NCI-H1105 treated with DMSO at 0.1 percent for 48 hours (cell line): Measurements from ENCODE around the gene OR2F2.

Experiments used
- DNase-seq: peaks from one replicate; lab custom pipeline; 2025; lab: John Stamatoyannopoulos, UW

OR2F2 gene

GRCh38 chr7:143979998-143980397 is 45.0 kb downstream of the OR2F2 start:
- DNase-seq, result no peak

GRCh38 chr7:143980746-143981510 is 45.9 kb downstream of the OR2F2 start:
- no peak for DNase-seq

- no peak for DNase-seq
Observed at GRCh38 chr7:143983960-143984359, 48.9 kb downstream of the OR2F2 start.
